ENCODE results near the gene PRAMEF33.
A peak's percentile ranks its signal among the peaks of the same experiment; 100 is the strongest.
"Not testable (repeated sequence)": the region's sequence is repeated elsewhere in the genome, so short reads cannot be mapped to it uniquely, and the experiment has no call there.

Gene PRAMEF33, protein sequence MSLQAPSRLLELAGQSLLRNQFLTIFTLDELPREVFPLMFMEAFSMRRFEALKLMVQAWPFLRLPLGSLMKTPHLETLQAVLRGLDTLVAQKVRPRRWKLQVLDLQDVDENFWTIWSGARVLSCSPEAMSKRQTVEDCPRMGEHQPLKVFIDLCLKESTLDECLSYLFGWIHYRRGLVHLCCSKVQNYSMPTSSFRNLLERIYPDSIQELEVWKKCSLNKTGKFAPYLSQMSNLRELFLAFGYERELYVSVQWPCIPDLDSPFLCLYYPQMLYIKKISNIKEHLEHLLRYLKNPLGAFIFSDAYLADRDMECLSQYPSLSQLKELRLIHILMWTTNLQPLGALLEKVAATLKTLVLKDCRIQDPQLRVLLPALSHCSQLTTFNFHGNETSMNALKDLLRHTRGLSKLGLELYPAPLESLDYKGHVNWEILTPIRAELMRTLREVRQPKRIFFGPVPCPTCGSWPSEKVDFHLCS

DNA sequence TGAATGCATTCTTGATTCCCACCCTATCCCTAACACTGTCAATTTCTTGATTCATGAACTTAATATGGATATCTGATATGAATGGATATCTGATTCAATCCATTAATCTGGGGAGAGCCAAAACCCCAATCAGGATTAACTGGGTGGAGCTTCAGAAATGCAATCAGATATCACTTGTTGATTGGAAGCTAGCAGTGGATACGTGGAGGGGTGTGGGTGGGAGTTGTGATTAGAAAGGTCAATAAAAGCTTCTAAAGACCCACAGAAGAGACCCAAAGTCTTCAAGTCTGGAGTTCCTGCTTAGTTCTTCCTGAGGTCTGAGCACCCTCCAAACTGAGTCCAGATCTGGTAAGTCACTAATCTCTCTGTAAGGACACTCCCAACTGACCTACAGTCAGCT, at the start of gene PRAMEF33:
PRAMEF33 (plus strand) TSS at position 301 of the 400 bp plus-strand sequence. CDS start 2,416 bp downstream, outside the sequence.
- POLR2A ChIA-PET; CTCF ChIA-PET; DNase-seq (ENCODE audit: extremely low spot score): not testable (repeated sequence)

DNA sequence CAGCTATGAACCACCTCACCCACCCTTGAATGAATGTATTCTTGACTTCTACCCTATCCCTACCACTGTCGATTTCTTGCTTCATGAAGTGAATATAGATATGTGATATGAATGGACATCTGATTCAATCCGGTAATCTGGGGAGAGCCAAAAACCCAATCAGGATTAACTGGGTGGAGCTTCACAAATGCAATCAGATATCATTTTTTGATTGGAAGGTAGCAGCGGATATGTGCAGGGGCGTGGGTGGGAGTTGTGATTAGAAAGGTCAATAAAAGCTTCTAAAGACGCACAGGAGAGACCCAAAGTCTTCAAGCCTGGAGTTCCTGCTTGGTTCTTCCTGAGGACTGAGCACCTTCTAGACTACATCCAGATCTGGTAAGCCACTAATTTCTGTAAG, 49.4 kb upstream of the PRAMEF33 start, which contains the start of gene PRAMEF5:
PRAMEF5 (plus strand) TSS at position 301 of the 400 bp plus-strand sequence. CDS start 5,071 bp downstream, outside the sequence.
- DNase-seq (ENCODE audit: extremely low spot score) = not testable (repeated sequence)

DNA sequence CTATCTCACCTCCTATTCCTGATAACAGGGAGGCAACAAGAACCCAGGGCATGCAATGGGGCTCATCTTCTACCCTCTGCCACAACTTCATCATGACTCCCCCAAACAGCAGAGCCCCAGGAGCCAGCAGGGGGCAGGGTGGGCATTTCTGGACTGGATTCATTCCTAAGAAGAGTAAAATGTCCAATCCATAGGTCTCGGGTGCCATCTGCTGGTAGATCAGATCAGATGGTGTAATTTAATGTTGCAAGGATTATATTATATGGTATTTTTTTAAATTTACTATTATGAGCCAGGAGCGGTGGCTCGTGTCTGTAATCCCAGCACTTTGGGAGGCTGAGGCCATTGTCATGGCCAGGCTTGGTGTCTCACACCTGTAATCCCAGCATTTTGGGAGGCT, 38.2 kb upstream of the PRAMEF33 start:
- POLR2A ChIA-PET, CTCF ChIA-PET: not testable (repeated sequence)

More for the DNA sequence above, 49.4 kb upstream of the PRAMEF33 start, which contains the start of gene PRAMEF5:
- POLR2A ChIA-PET, CTCF ChIA-PET: not testable (repeated sequence)

DNA sequence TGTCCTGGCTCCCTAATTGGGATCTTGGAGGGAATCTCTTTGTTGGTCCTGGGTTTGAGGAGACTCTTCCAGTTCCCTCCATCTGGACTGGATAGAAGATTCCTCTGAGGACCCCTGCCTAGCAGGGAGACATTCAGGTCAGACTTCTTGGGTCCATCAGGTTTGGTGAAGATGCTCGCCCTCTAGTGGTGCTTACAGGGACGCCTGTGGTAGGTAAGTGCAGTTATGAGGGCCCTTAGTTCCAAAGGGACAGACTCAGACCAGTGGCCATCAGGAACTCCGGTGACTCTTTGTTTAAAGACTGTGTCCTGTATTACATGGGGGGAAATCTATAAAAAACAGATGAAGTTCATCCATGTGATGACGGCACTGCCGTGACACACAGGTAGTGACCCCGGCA, 26.3 kb upstream of the PRAMEF33 start:
- DNase-seq (ENCODE audit: extremely low spot score); CTCF ChIA-PET; POLR2A ChIA-PET: not testable (repeated sequence)
- TF ChIP-seq, protein P1, sequence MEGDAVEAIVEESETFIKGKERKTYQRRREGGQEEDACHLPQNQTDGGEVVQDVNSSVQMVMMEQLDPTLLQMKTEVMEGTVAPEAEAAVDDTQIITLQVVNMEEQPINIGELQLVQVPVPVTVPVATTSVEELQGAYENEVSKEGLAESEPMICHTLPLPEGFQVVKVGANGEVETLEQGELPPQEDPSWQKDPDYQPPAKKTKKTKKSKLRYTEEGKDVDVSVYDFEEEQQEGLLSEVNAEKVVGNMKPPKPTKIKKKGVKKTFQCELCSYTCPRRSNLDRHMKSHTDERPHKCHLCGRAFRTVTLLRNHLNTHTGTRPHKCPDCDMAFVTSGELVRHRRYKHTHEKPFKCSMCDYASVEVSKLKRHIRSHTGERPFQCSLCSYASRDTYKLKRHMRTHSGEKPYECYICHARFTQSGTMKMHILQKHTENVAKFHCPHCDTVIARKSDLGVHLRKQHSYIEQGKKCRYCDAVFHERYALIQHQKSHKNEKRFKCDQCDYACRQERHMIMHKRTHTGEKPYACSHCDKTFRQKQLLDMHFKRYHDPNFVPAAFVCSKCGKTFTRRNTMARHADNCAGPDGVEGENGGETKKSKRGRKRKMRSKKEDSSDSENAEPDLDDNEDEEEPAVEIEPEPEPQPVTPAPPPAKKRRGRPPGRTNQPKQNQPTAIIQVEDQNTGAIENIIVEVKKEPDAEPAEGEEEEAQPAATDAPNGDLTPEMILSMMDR (IDR thresholded peaks at IDR 0.05; ENCODE audit: control extremely low read depth, extremely low read depth, low read depth, missing control alignments) = peak; percentile 15

More for the DNA sequence above, 38.2 kb upstream of the PRAMEF33 start:
- DNase-seq (ENCODE audit: extremely low spot score) = not testable (repeated sequence)

DNA sequence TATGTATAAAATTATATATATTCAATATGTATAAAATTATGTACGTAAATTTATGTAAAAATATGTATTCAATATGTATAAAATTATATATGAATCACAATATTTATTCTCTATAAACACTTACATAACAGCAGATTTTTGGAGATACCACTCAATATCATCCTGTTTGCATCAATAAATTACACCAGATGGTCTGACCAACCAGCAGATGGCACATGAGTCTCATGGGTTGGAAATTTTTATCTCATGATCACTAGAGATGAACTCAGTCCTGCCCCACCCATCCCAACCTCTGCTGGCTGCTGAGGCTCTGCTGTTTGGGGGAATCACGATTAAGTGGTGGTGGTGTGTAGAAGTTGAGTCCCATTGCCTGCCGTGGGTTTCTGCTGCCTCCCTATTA, 23.7 kb upstream of the PRAMEF33 start:
- CTCF ChIA-PET; POLR2A ChIA-PET; DNase-seq (ENCODE audit: extremely low spot score): not testable (repeated sequence)

DNA sequence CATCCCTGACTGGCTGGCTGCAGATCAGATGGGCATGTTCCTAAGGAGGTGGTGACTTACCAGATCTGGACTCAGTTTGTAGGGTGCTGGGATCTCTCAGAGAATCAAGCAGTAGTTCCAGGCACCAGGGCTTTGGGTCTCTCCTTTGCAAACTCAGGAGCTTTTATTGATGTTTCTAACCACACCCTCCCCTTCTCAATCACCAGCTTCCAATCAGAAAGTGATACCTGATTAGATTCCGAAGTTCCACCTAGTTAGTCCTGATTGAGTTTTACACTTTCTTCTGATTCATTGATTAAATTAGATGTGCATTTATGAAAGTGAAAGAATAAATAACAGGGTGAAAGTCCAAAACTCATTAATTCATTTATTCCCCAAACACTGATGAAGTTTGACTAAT, 18.3 kb upstream of the PRAMEF33 start, which contains the start of gene PRAMEF8:
PRAMEF8 (minus strand) TSS at position 101 of the 400 bp plus-strand sequence. CDS start 1,046 bp downstream, outside the sequence.
- CTCF ChIA-PET; DNase-seq (ENCODE audit: extremely low spot score); POLR2A ChIA-PET: not testable (repeated sequence)

DNA sequence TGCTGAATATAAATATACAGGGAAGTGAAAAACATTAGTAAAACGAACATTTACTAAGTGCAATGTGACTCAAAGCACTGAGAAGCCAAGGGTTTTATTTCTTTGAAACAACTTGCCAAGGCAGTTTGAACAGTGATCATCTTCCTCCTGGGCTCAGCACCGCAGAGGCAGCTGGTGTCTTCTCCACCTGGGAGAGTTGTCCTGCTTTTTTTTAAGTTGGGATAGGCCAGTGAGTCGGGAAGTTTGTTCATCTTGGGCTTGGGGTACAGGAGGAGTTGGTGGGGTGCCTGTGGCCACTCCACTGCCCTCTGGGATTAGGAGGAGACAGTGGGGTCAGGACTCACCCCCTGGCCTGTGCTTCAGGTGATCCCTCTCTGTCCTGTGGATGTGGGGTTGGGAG, 14.3 kb upstream of the PRAMEF33 start:
- CTCF ChIA-PET; POLR2A ChIA-PET; DNase-seq (ENCODE audit: extremely low spot score): not testable (repeated sequence)

DNA sequence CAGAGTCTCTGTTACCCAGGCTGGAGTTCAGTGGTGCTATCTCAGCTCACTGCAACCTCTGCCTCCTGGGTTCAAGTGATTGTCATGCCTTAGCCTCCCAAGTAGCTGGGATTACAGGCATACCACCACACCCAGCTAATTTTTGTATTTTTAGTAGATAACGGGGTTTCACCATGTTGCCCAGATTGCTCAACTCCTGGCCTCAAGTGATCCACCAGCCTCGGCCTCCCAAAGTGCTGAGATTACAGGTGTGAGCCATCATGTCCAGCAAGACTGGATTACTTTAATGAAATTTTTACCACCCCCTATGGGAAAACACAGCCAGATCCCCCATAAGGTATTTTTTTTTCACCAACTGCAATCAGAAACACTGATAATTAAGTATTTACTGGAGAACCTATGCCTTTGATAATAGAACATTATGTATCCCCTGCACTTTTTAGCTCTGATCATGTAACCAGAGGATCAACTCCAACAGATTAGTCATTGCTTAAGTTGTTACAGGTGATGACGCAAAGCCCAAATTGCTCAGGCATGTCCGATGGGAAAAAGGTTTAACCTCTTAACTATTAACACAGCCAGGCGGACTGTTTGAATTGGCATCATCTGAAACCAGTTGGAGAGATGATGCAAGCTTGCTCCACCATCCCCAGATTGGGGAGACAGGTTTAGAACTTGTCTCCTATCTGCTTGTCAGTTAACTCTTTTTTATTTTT, 6.0 kb upstream of the PRAMEF33 start:
- CTCF ChIA-PET, POLR2A ChIA-PET: not testable (repeated sequence)

GRCh38 chr1:13298699-13299098, 4.6 kb upstream of the PRAMEF33 start:
- DNase-seq (ENCODE audit: extremely low spot score); CTCF ChIA-PET; POLR2A ChIA-PET: not testable (repeated sequence)

More for the DNA sequence above, 6.0 kb upstream of the PRAMEF33 start:
- not testable (repeated sequence) for DNase-seq (ENCODE audit: extremely low spot score)

DNA sequence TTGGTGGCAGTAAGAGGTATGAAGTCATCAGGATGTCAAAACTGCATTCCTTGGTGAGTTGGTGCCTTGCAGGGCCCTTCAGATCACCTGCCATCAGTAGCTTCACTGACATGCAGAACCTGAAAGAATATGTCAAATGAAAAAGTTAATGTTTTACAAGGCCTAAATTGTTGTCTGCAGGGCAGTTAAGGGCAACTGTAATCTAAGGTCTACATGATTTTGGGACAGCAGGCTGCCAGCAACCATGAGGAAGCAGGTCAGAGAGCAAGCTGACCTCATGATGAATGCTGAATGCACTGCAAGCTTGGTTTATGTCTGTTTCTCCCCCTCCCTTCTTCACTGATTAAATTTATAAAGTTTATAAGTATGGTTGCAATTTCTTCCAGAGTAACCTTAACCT, 1.1 kb upstream of the PRAMEF33 start:
- DNase-seq (ENCODE audit: extremely low spot score); CTCF ChIA-PET; POLR2A ChIA-PET: not testable (repeated sequence)

GRCh38 chr1:13315281-13315680, 11.9 kb downstream of the PRAMEF33 start, which contains the start of gene PRAMEF15:
TSS of gene PRAMEF15 (plus strand) at chr1:13315581. CDS start at chr1:13318408, 2,827 bp downstream.
- CTCF ChIA-PET; DNase-seq (ENCODE audit: extremely low spot score); POLR2A ChIA-PET: not testable (repeated sequence)

GRCh38 chr1:13342496-13342895, 39.2 kb downstream of the PRAMEF33 start:
- CTCF ChIA-PET; POLR2A ChIA-PET; DNase-seq (ENCODE audit: extremely low spot score): not testable (repeated sequence)

- CTCF ChIA-PET; DNase-seq (ENCODE audit: extremely low spot score); POLR2A ChIA-PET: not testable (repeated sequence)
These were observed 43.7 kb downstream of the PRAMEF33 start, which contains the start of gene PRAMEF14 for GRCh38 chr1:13347034-13347433. TSS of gene PRAMEF14 (minus strand) at chr1:13347134. CDS start at chr1:13345314, 1,820 bp downstream.

DNA sequence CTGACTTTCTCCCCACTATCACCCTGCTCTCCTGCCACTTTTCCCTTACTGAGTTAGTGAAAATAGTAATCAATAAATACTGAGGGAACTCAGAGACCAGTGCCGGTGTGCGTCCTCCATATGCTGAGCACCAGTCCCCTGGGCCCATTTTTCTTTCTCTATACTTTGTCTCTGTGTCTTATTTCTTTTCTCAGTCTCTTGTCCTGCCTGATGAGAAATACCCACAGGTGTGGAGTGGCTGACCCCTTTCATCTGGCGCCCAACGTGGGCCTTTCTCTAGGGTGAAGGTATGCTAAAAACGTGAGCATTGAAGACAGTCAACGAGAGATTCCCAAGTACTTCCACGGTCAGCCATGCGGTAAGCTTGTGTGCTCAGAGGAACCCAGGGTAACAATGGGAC, 50.1 kb downstream of the PRAMEF33 start:
- DNase-seq (ENCODE audit: extremely low spot score); CTCF ChIA-PET; POLR2A ChIA-PET: not testable (repeated sequence)

DNA sequence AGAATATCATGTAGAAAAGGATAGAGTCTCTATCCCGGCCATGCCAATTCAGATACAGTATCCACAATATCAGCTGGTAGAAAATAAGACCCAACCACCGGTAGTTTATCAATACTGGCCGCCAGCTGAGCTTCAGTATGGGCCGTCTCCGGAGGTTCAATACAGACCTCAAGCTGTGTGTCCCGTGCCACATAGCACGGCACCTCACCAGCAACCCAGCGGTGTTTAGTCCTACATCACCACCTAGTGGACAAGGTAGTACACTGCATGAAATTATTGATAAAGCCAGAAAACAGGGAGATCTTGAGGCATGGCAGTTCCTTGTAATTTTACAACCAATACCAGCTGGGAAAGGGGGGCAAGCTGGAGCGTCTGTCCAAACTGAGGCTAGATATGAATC, 51.1 kb downstream of the PRAMEF33 start:
- POLR2A ChIA-PET; CTCF ChIA-PET; DNase-seq (ENCODE audit: extremely low spot score): not testable (repeated sequence)

All from GM10248 (cell line).